NCI-H2196 treated with DMSO at 0.1 percent for 48 hours (cell line): ENCODE results near the gene CLIC4.
"Not testable (repeated sequence)": the region's sequence is repeated elsewhere in the genome, so short reads cannot be mapped to it uniquely, and the experiment has no call there.

ENCODE experiments used
- DNase-seq: peaks from one replicate; lab custom pipeline; 2025; ENCODE audit not compliant: unreplicated experiment; lab: John Stamatoyannopoulos, UW

The CLIC4 gene

GRCh38 chr1:24770881-24771280 lies 25.6 kb downstream of the CLIC4 start:
- no peak for DNase-seq

- DNase-seq = no peak
These were observed 26.3 kb downstream of the CLIC4 start for GRCh38 chr1:24771574-24771973.

- DNase-seq = no peak
These were observed 28.4 kb downstream of the CLIC4 start for GRCh38 chr1:24773618-24774017.

- DNase-seq = no peak
These were observed 30.1 kb downstream of the CLIC4 start for GRCh38 chr1:24775348-24775747.

GRCh38 chr1:24775916-24776315 lies 30.7 kb downstream of the CLIC4 start:
- DNase-seq = no peak

- DNase-seq = no peak
These were observed 31.6 kb downstream of the CLIC4 start for GRCh38 chr1:24776821-24777220.

- DNase-seq = no peak
These were observed 32.9 kb downstream of the CLIC4 start for GRCh38 chr1:24778141-24778540.

GRCh38 chr1:24779199-24779598 lies 34.0 kb downstream of the CLIC4 start:
- not testable (repeated sequence) for DNase-seq

GRCh38 chr1:24779689-24780464 lies 34.6 kb downstream of the CLIC4 start:
- no peak for DNase-seq

- not testable (repeated sequence) for DNase-seq
These were observed 35.4 kb downstream of the CLIC4 start for GRCh38 chr1:24780626-24781025.

GRCh38 chr1:24782689-24783088 lies 37.4 kb downstream of the CLIC4 start:
- DNase-seq = no peak

GRCh38 chr1:24783713-24784112 lies 38.5 kb downstream of the CLIC4 start:
- no peak for DNase-seq

- DNase-seq = no peak
These were observed 40.9 kb downstream of the CLIC4 start for GRCh38 chr1:24786191-24786590.

GRCh38 chr1:24790490-24790889 lies 45.2 kb downstream of the CLIC4 start:
- DNase-seq = no peak

- no peak for DNase-seq
These were observed 48.3 kb downstream of the CLIC4 start for GRCh38 chr1:24793447-24794129.

- not testable (repeated sequence) for DNase-seq
These were observed 48.9 kb downstream of the CLIC4 start for GRCh38 chr1:24794130-24794502.

GRCh38 chr1:24795236-24795635 lies 50.0 kb downstream of the CLIC4 start:
- no peak for DNase-seq

GRCh38 chr1:24796524-24796923 lies 51.3 kb downstream of the CLIC4 start:
- DNase-seq = no peak

- not testable (repeated sequence) for DNase-seq
These were observed 54.0 kb downstream of the CLIC4 start for GRCh38 chr1:24799242-24799641.

GRCh38 chr1:24801176-24801575 lies 55.9 kb downstream of the CLIC4 start:
- DNase-seq = no peak

- no peak for DNase-seq
These were observed 58.0 kb downstream of the CLIC4 start for GRCh38 chr1:24803220-24803619.

- no peak for DNase-seq
These were observed 58.8 kb downstream of the CLIC4 start for GRCh38 chr1:24803987-24804530.
